COLO829 (cell line): Measurements from ENCODE around the gene CLTB.
"Not testable (repeated sequence)": the region's sequence is repeated elsewhere in the genome, so short reads cannot be mapped to it uniquely, and the experiment has no call there.

Source experiments
- DNase-seq: peaks from one replicate; pipeline ENCODE4 v3.0.0; 2012; ENCODE audit warnings: low spot score

Gene CLTB

GRCh38 chr5:176427971-176428370 is 11.6 kb upstream of the CLTB start:
- no peak for DNase-seq

- no peak for DNase-seq
These were observed 10.5 kb upstream of the CLTB start for GRCh38 chr5:176426876-176427275.

- DNase-seq: no peak
These were observed 9.5 kb upstream of the CLTB start for GRCh38 chr5:176425791-176426190.

GRCh38 chr5:176425138-176425537 is 8.8 kb upstream of the CLTB start:
- no peak for DNase-seq

- no peak for DNase-seq
These were observed 7.8 kb upstream of the CLTB start for GRCh38 chr5:176424181-176424580.

- DNase-seq: no peak
These were observed 4.7 kb upstream of the CLTB start for GRCh38 chr5:176420972-176421544.

GRCh38 chr5:176420086-176420485 is 3.7 kb upstream of the CLTB start:
- DNase-seq: no peak

- DNase-seq: no peak
These were observed 1.9 kb upstream of the CLTB start for GRCh38 chr5:176418251-176418650.

GRCh38 chr5:176416965-176417364 is 626 bp upstream of the CLTB start:
- DNase-seq: no peak

GRCh38 chr5:176415240-176415951 is 943 bp downstream of the CLTB start:
- no peak for DNase-seq

GRCh38 chr5:176414704-176415103 is 1.6 kb downstream of the CLTB start:
- no peak for DNase-seq

- no peak for DNase-seq
These were observed 2.6 kb downstream of the CLTB start for GRCh38 chr5:176413709-176414191.

- DNase-seq: no peak
These were observed 3.1 kb downstream of the CLTB start for GRCh38 chr5:176413255-176413565.

GRCh38 chr5:176412517-176413254 is 3.7 kb downstream of the CLTB start:
- no peak for DNase-seq

- no peak for DNase-seq
These were observed 5.7 kb downstream of the CLTB start for GRCh38 chr5:176410486-176411180.

GRCh38 chr5:176409765-176410164 is 6.6 kb downstream of the CLTB start:
- DNase-seq: no peak

- no peak for DNase-seq
These were observed 7.7 kb downstream of the CLTB start for GRCh38 chr5:176408590-176408989.

GRCh38 chr5:176408252-176408573 is 8.1 kb downstream of the CLTB start:
- not testable (repeated sequence) for DNase-seq

GRCh38 chr5:176407456-176408251 is 8.7 kb downstream of the CLTB start:
- DNase-seq: no peak

- DNase-seq: no peak
These were observed 9.8 kb downstream of the CLTB start for GRCh38 chr5:176406436-176407052.

GRCh38 chr5:176405656-176406435 is 10.5 kb downstream of the CLTB start:
- DNase-seq: no peak
